Dedifferentiated amniotic fluid mesenchymal stem cell (primary cell): Measurements from ENCODE around the gene ZNG1A.
"Not testable (repeated sequence)": the region's sequence is repeated elsewhere in the genome, so short reads cannot be mapped to it uniquely, and the experiment has no call there.

Source experiments
- DNase-seq: peaks from one replicate; pipeline ENCODE4 v3.0.0-alpha.2; 2016; ENCODE audit errors: extremely low spot score

The ZNG1A gene

GRCh38 chr9:98775-99174, 80.1 kb downstream of the ZNG1A start:
- not testable (repeated sequence) for DNase-seq

- not testable (repeated sequence) for DNase-seq
Observed at GRCh38 chr9:94992-95391, 83.9 kb downstream of the ZNG1A start.

GRCh38 chr9:94323-94722, 84.5 kb downstream of the ZNG1A start:
- DNase-seq = not testable (repeated sequence)

- DNase-seq = not testable (repeated sequence)
Observed at GRCh38 chr9:93909-94308, 84.9 kb downstream of the ZNG1A start.

GRCh38 chr9:90851-91250, 88.0 kb downstream of the ZNG1A start:
- DNase-seq = not testable (repeated sequence)

GRCh38 chr9:88396-89037, 90.3 kb downstream of the ZNG1A start:
- DNase-seq = not testable (repeated sequence)

GRCh38 chr9:87860-88259, 91.0 kb downstream of the ZNG1A start:
- DNase-seq = not testable (repeated sequence)

GRCh38 chr9:87105-87504, 91.8 kb downstream of the ZNG1A start:
- DNase-seq = not testable (repeated sequence)

- DNase-seq = not testable (repeated sequence)
Observed at GRCh38 chr9:86697-87096, 92.2 kb downstream of the ZNG1A start.

- DNase-seq = not testable (repeated sequence)
Observed at GRCh38 chr9:82932-83689, 95.7 kb downstream of the ZNG1A start.

- not testable (repeated sequence) for DNase-seq
Observed at GRCh38 chr9:78333-78732, 100.5 kb downstream of the ZNG1A start.

GRCh38 chr9:76389-76788, 102.5 kb downstream of the ZNG1A start:
- not testable (repeated sequence) for DNase-seq

GRCh38 chr9:73900-74525, 104.8 kb downstream of the ZNG1A start:
- DNase-seq = not testable (repeated sequence)

GRCh38 chr9:73076-73899, 105.6 kb downstream of the ZNG1A start:
- DNase-seq = not testable (repeated sequence)
